ENCODE results near the gene DDX10.

- TF ChIP-seq EP300 (IDR thresholded peaks at IDR 0.05) (no peak), CTCF (IDR thresholded peaks at IDR 0.05) (no peak)
Observed at GRCh38 chr11:108851781-108852180, 186.9 kb downstream of the DDX10 start.
